HepG2 (cell line): Measurements from ENCODE around the gene CD72. TPM values are rescaled to one million over a fixed set of nuclear protein-coding genes. Genes with fewer than 3 reads are reported as not detected.

ENCODE experiments used
- AKNA ChIP-seq: sonication (generic); formaldehyde crosslinking; IDR thresholded peaks from 2 replicates; pipeline ENCODE4 v1.4.0; 2020; ENCODE audit warnings: missing genetic modification reagents, borderline replicate concordance
- ARID5B ChIP-seq: IDR thresholded peaks from 2 replicates; pipeline ENCODE4 v1.4.0; 2020; ENCODE audit warnings: mild to moderate bottlenecking, missing genetic modification reagents
- CHD2 ChIP-seq: IDR thresholded peaks from 2 replicates; pipeline ENCODE4 v1.6.1; 2011; ENCODE audit warnings: low read depth, low read length, improper control_type of control experiment
- DR1 ChIP-seq: sonication (generic); formaldehyde crosslinking; IDR thresholded peaks from 2 replicates; pipeline ENCODE4 v1.8.0; 2021; ENCODE audit warnings: mild to moderate bottlenecking, missing genetic modification reagents, inconsistent platforms
- GFI1 ChIP-seq: sonication (generic); formaldehyde crosslinking; IDR thresholded peaks from 2 replicates; pipeline ENCODE4 v1.5.0; 2020; ENCODE audit warnings: missing genetic modification reagents, mild to moderate bottlenecking, borderline replicate concordance
- MIER3 ChIP-seq: IDR thresholded peaks from 2 replicates; pipeline ENCODE4 v1.6.1; 2016; ENCODE audit warnings: missing compliant biosample characterization, borderline replicate concordance
- NFE2 ChIP-seq: sonication (generic); formaldehyde crosslinking; IDR thresholded peaks from 2 replicates; pipeline ENCODE4 v1.4.0; 2020; ENCODE audit warnings: missing genetic modification reagents
- NONO ChIP-seq, 2 experiments: fragments of 450-650 bp in 1 of 2; sonication (generic) in 1 of 2; formaldehyde crosslinking in 1 of 2; IDR thresholded peaks in 1 of 2; conservative IDR thresholded peaks in 1 of 2; 2 replicates each; pipeline versions ENCODE4 v1.6.1 to v1.8.0; 2017 to 2022; ENCODE audit warnings: mild to moderate bottlenecking in 1 of 2, missing genetic modification reagents in 1 of 2, moderate library complexity in 1 of 2
- NR2F1 ChIP-seq, 2 experiments: fragments of 450-650 bp in 1 of 2; formaldehyde crosslinking in 1 of 2; IDR thresholded peaks; 2 replicates each; pipeline versions ENCODE4 v1.5.0 to v1.6.1; 2016 to 2020; ENCODE audit warnings: mild to moderate bottlenecking in 1 of 2, missing compliant biosample characterization in 1 of 2, missing genetic modification reagents in 1 of 2, moderate library complexity in 1 of 2
- RARA ChIP-seq: IDR thresholded peaks from 2 replicates; pipeline ENCODE4 v1.6.1; 2016; ENCODE audit warnings: missing genetic modification reagents, missing compliant biosample characterization
- RXRA ChIP-seq: sonication (generic); formaldehyde crosslinking; IDR thresholded peaks from 2 replicates; pipeline ENCODE4 v1.5.1; 2020; ENCODE audit warnings: missing genetic modification reagents
- SATB2 ChIP-seq: sonication (generic); formaldehyde crosslinking; IDR thresholded peaks from 2 replicates; pipeline ENCODE4 v1.5.0; 2020; ENCODE audit warnings: missing genetic modification reagents
- SMAD3 ChIP-seq: sonication (generic); formaldehyde crosslinking; IDR thresholded peaks from 2 replicates; pipeline ENCODE4 v1.4.0; 2020; ENCODE audit warnings: missing genetic modification reagents
- SRY ChIP-seq: sonication (generic); formaldehyde crosslinking; IDR thresholded peaks from 2 replicates; pipeline ENCODE4 v1.8.0; 2022; ENCODE audit warnings: mild to moderate bottlenecking, missing genetic modification reagents
- U2AF1 ChIP-seq: fragments of 200-400 bp; formaldehyde crosslinking; optimal IDR thresholded peaks from 2 replicates; pipeline ENCODE3; 2017; ENCODE audit warnings: mild to moderate bottlenecking, low read depth, low read length
- ZFP36L1 ChIP-seq: sonication (generic); formaldehyde crosslinking; IDR thresholded peaks from 2 replicates; pipeline ENCODE4 v1.8.0; 2022; ENCODE audit warnings: mild to moderate bottlenecking, missing genetic modification reagents, moderate library complexity
- ZNF317 ChIP-seq: sonication (generic); formaldehyde crosslinking; IDR thresholded peaks from 2 replicates; pipeline ENCODE4 v1.5.0; 2020; ENCODE audit warnings: mild to moderate bottlenecking, missing genetic modification reagents
- ZNF605 ChIP-seq: sonication (generic); formaldehyde crosslinking; IDR thresholded peaks from 2 replicates; pipeline ENCODE4 v1.8.0; 2022; ENCODE audit warnings: mild to moderate bottlenecking, missing genetic modification reagents
- ZSCAN21 ChIP-seq: sonication (generic); formaldehyde crosslinking; IDR thresholded peaks from 2 replicates; pipeline ENCODE4 v1.8.0; 2022; ENCODE audit warnings: mild to moderate bottlenecking, missing genetic modification reagents, moderate library complexity, borderline replicate concordance
- polyA plus RNA-seq, 8 experiments: library from polyadenylated mRNA; depleted of rRNA in 3 of 8; stranded (reverse) in 7 of 8; unstranded in 1 of 8; fragments of >200 nt; fragmentation: Illumina TruSeq in 4 of 8; extraction: Trizol in 4 of 8; gene quantifications; 2 replicates each; pipeline versions ENCODE4 v1.2.1 to v1.2.3, GENCODE V29; 2011 to 2016; ENCODE audit warnings: low read depth in 4 of 8, missing spikeins in 1 of 8, mixed read lengths in 1 of 8; ENCODE audit not compliant: insufficient read depth in 1 of 8
- total RNA-seq, 5 experiments: library from RNA; depleted of rRNA; stranded (reverse); fragments of >200 nt; fragmentation: Illumina TruSeq; extraction: Trizol; gene quantifications; 2 replicates each; pipeline ENCODE4 v1.2.3, GENCODE V29; 2016; ENCODE audit warnings: low read depth in 1 of 5

CD72 gene
- total and polyA plus RNA-seq, 2 of the 13 experiments (the other 11 are each of a cell fraction or from before 2014, with no cell fraction given) = 0.18 to 1.1 TPM

GRCh38 chr9:35658137-35658967, 40.1 kb upstream of the CD72 start, which contains the start of gene CCDC107 (continued):
- TF ChIP-seq AKNA (CRISPR knock-in tag) (no peak), DR1 (CRISPR knock-in tag) (peak; percentile 43; the same call in 1 of the 2 replicates), NONO (IDR thresholded peaks at IDR 0.05) (no peak), NONO (CRISPR knock-in tag; conservative IDR thresholded peaks at IDR 0.05) (peak; percentile 84), MIER3 (CRISPR knock-in tag) (no peak), ARID5B (peak; percentile 51; the same call in 1 of the 2 replicates), ZNF605 (CRISPR knock-in tag) (no peak), ZFP36L1 (CRISPR knock-in tag) (0 out of 2 replicates have a peak, but pooled peaks have one; percentile 53), ZSCAN21 (CRISPR knock-in tag) (peak; percentile 85; the same call in 1 of the 2 replicates), SRY (CRISPR knock-in tag) (peak; percentile 57; the same call in 1 of the 2 replicates), ZNF317 (peak; percentile 41), NFE2 (CRISPR knock-in tag) (no peak), RXRA (CRISPR knock-in tag) (peak; percentile 71; the same call in 1 of the 2 replicates), U2AF1 (no peak), RARA (CRISPR knock-in tag) (peak; percentile 31; the same call in 1 of the 2 replicates), SMAD3 (CRISPR knock-in tag) (peak; percentile 23; the same call in 1 of the 2 replicates), GFI1 (CRISPR knock-in tag) (peak; percentile 78; the same call in 1 of the 2 replicates), NR2F1 (CRISPR knock-in tag; IDR thresholded peaks at IDR 0.05) (no peak), CHD2 (no peak), SATB2 (peak; percentile 72; the same call in 1 of the 2 replicates)
